H1 (cell line): ENCODE measurements around the gene FBXO28. TPM values are rescaled to one million over a fixed set of nuclear protein-coding genes. Genes with fewer than 3 reads are reported as not detected.

Experiments
- SIN3A ChIP-seq, 2 experiments: IDR thresholded peaks in 1 of 2; conservative IDR thresholded peaks in 1 of 2; 2 replicates each; pipeline ENCODE4 v1.6.1; 2011 to 2012; ENCODE audit warnings: low read length in 2 of 2, improper control_type of control experiment in 1 of 2, low read depth in 1 of 2, mild to moderate bottlenecking in 1 of 2
- polyA plus RNA-seq, 7 experiments: library from polyadenylated mRNA; depleted of rRNA in 3 of 7; stranded (reverse) in 5 of 7; unstranded in 2 of 7; fragments of >200 nt in 5 of 7; fragments of 200-250 nt in 2 of 7; gene quantifications; 1 replicate in 5 of 7; 2 replicates in 1 of 7; 4 replicates in 1 of 7; pipeline versions ENCODE4 v1.2.1 to v1.2.3, GENCODE V29; 2011 to 2013; ENCODE audit warnings: missing spikeins in 2 of 7, mixed read lengths in 2 of 7
- total RNA-seq: library from RNA; stranded (reverse); fragmentation: NEBNext Ultra II Directional; extraction: Animal tissue kit (Norgen Biotek cat#: 25700); gene quantifications from 2 replicates; pipeline ENCODE4 v1.2.1, GENCODE V29; 2021
- TF ChIP-seq, protein P1 (sequence below): IDR thresholded peaks from 2 replicates; pipeline ENCODE4 v1.6.1; 2012; ENCODE audit warnings: low read length, inconsistent platforms

Gene FBXO28
- total and polyA plus RNA-seq, 2 of the 8 experiments (the other 6 are each of a cell fraction or from before 2014, with no cell fraction given) = 10.3 to 42.5 TPM

DNA sequence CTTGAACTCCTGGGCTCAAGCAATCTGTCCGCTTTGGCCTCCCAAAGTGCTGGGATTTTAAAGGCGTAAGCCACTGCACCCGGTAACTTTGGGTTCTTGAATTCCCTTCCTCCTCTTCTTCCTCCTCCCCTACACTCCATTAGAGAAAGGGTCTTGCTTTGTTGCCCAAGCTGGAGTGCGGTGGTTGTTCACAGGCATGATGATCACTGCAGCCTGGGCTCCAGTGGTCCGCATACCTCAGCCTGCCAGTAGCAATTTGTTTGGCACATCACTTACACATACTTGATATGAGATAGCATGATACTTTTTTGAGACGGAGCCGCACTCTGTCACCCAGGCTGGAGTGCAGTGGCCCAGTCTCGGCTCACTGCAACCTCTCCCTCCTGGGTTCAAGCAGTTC lies 71.3 kb downstream of the FBXO28 start (continued):
- TF ChIP-seq, protein P1, sequence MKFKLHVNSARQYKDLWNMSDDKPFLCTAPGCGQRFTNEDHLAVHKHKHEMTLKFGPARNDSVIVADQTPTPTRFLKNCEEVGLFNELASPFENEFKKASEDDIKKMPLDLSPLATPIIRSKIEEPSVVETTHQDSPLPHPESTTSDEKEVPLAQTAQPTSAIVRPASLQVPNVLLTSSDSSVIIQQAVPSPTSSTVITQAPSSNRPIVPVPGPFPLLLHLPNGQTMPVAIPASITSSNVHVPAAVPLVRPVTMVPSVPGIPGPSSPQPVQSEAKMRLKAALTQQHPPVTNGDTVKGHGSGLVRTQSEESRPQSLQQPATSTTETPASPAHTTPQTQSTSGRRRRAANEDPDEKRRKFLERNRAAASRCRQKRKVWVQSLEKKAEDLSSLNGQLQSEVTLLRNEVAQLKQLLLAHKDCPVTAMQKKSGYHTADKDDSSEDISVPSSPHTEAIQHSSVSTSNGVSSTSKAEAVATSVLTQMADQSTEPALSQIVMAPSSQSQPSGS = no peak
- TF ChIP-seq SIN3A (conservative IDR thresholded peaks at IDR 0.05 in 1 of 2, IDR thresholded peaks at IDR 0.05 in 1 of 2; ENCODE audit: low read depth in 1 of 2, low read length in 2 of 2) = no peak
